HCT116 (cell line): ENCODE measurements around the gene LPIN1. TPM values are rescaled to one million over a fixed set of nuclear protein-coding genes. Genes with fewer than 3 reads are reported as not detected.
A peak's percentile ranks its signal among the peaks of the same experiment; 100 is the strongest.

ENCODE experiments used
- ATAC-seq: fragments of 200-7000 bp; cut with Tn5 transposase; 2 replicates; pipeline ENCODE4 v1.9.1; 2020; ENCODE audit warnings: mild to moderate bottlenecking, moderate library complexity
- BruUV-seq: library from RNA; stranded (reverse); fragments of 400-500 nt; replicated peaks from 2 replicates; lab custom pipeline; 2021; lab: Mats Ljungman, UMichigan
- CTCF ChIA-PET: fragments of 300-600 bp; sonication (Branson Sonifier 250); formaldehyde crosslinking; loops from one replicate; lab custom pipeline; 2021; ENCODE audit warnings: antibody characterized with exemption; lab: Charles Lee
- POLR2A ChIA-PET: fragments of 300-600, 350-600 bp; sonication (Branson Sonifier 250); formaldehyde crosslinking; loops from one replicate; lab custom pipeline; 2021; ENCODE audit warnings: antibody characterized with exemption; lab: Charles Lee
- RAD21 ChIA-PET, 2 experiments: fragments of 300-600 bp; sonication (Branson Sonifier 250); formaldehyde crosslinking; loops; one replicate each; lab custom pipeline; 2023; ENCODE audit warnings: low total read pairs in 2 of 2; ENCODE audit not compliant: uncharacterized antibody in 2 of 2, unreplicated experiment in 2 of 2, low non-redundant PET in 1 of 2; lab: Charles Lee
- DNase-seq: peaks from one replicate; pipeline ENCODE4 v3.0.0-alpha.2; 2010; ENCODE audit warnings: low read depth, low spot score
- H2AFZ ChIP-seq: fragments of 200-600 bp; shearing (Covaris generic), sonication (generic); 2 replicates; pipeline ENCODE4 v1.6.1; 2017; ENCODE audit warnings: low read depth, mixed run types, mixed read lengths, antibody characterized with exemption, low read length; ENCODE audit not compliant: poor library complexity, severe bottlenecking
- H3K27ac ChIP-seq: 2 replicates; pipeline ENCODE4 v1.5.1; 2012; ENCODE audit warnings: low read depth, low read length
- H3K27me3 ChIP-seq: fragments of 200-600 bp; sonication (generic); 2 replicates; pipeline ENCODE4 v1.6.1; 2016; ENCODE audit warnings: mixed run types, low read length, mixed read lengths; ENCODE audit not compliant: insufficient read depth
- H3K36me3 ChIP-seq, 2 experiments: fragments of 200-500 bp in 1 of 2; fragments of 200-600 bp in 1 of 2; sonication (Bioruptor generic) in 1 of 2; sonication (generic) in 1 of 2; 2 replicates each; pipeline versions ENCODE4 v1.5.1 to v1.6.1; 2014 to 2016; ENCODE audit warnings: low read length in 2 of 2, inconsistent platforms in 1 of 2, mixed read lengths in 1 of 2, mixed run types in 1 of 2; ENCODE audit not compliant: insufficient read depth in 2 of 2, control insufficient read depth in 1 of 2
- H3K4me1 ChIP-seq, 2 experiments: fragments of 200-600 bp in 1 of 2; sonication (generic) in 1 of 2; 2 replicates each; pipeline versions ENCODE4 v1.5.1 to v1.6.1; 2012 to 2017; ENCODE audit warnings: low read length in 2 of 2, inconsistent platforms in 1 of 2, mild to moderate bottlenecking in 1 of 2, mixed read lengths in 1 of 2, mixed run types in 1 of 2, moderate library complexity in 1 of 2; ENCODE audit not compliant: insufficient read depth in 2 of 2, control insufficient read depth in 1 of 2
- H3K4me2 ChIP-seq: fragments of 200-600 bp; sonication (generic); 2 replicates; pipeline ENCODE4 v1.6.1; 2017; ENCODE audit warnings: mixed run types, low read length, mixed read lengths
- H3K4me3 ChIP-seq, 2 experiments: fragments of 200-600 bp in 1 of 2; sonication (generic) in 1 of 2; replicated peaks in 1 of 2; 2 replicates each; pipeline ENCODE4 v1.5.1; 2011 to 2016; ENCODE audit warnings: low read length in 2 of 2, control low read depth in 1 of 2, low read depth in 1 of 2, mild to moderate bottlenecking in 1 of 2, mixed read lengths in 1 of 2, mixed run types in 1 of 2
- H3K79me2 ChIP-seq: fragments of 200-600 bp; sonication (generic); 2 replicates; pipeline ENCODE4 v1.6.1; 2017; ENCODE audit warnings: mild to moderate bottlenecking, mixed run types, low read length, moderate library complexity, mixed read lengths; ENCODE audit not compliant: insufficient read depth
- H3K9ac ChIP-seq: fragments of 200-600 bp; sonication (generic); 2 replicates; pipeline ENCODE4 v1.6.1; 2016; ENCODE audit warnings: low read length, mixed read lengths
- H3K9me2 ChIP-seq: fragments of 200-600 bp; sonication (generic), shearing (Covaris generic); 2 replicates; pipeline ENCODE4 v1.6.1; 2017; ENCODE audit warnings: mixed run types, mild to moderate bottlenecking, moderate library complexity; ENCODE audit not compliant: insufficient read depth
- H3K9me3 ChIP-seq, 2 experiments: fragments of 200-500 bp in 1 of 2; fragments of 200-600 bp in 1 of 2; sonication (Bioruptor generic) in 1 of 2; sonication (generic) in 1 of 2; 2 replicates each; pipeline ENCODE4 v1.6.1; 2014 to 2017; ENCODE audit warnings: low read length in 2 of 2, mixed read lengths in 2 of 2, inconsistent platforms in 1 of 2, low read depth in 1 of 2, mild to moderate bottlenecking in 1 of 2, mixed run types in 1 of 2, moderate library complexity in 1 of 2; ENCODE audit not compliant: control insufficient read depth in 1 of 2, insufficient read depth in 1 of 2
- H4K20me1 ChIP-seq: fragments of 200-600 bp; sonication (generic), shearing (Covaris generic); 2 replicates; pipeline ENCODE4 v1.6.1; 2017; ENCODE audit warnings: mixed run types, mild to moderate bottlenecking, moderate library complexity; ENCODE audit not compliant: insufficient read depth
- CBX3 ChIP-seq: IDR thresholded peaks from 2 replicates; pipeline ENCODE4 v1.6.1; 2012; ENCODE audit warnings: low read depth
- CEBPB ChIP-seq: IDR thresholded peaks from 2 replicates; pipeline ENCODE4 v1.6.1; 2012; ENCODE audit warnings: low read depth
- ELF1 ChIP-seq: IDR thresholded peaks from 2 replicates; pipeline ENCODE4 v1.6.1; 2012; ENCODE audit warnings: low read depth, borderline replicate concordance
- EZH2 ChIP-seq: fragments of 200-600 bp; sonication (generic); IDR thresholded peaks from 2 replicates; pipeline ENCODE4 v1.6.1; 2017; ENCODE audit warnings: antibody characterized with exemption, mixed run types
- SIN3A ChIP-seq: IDR thresholded peaks from 2 replicates; pipeline ENCODE4 v1.6.1; 2012; ENCODE audit warnings: low read depth
- SP1 ChIP-seq: IDR thresholded peaks from 2 replicates; pipeline ENCODE4 v1.6.1; 2012; ENCODE audit warnings: low read depth
- SRF ChIP-seq: IDR thresholded peaks from 2 replicates; pipeline ENCODE4 v1.6.1; 2012; ENCODE audit warnings: low read depth
- YY1 ChIP-seq: IDR thresholded peaks from 2 replicates; pipeline ENCODE4 v1.6.1; 2011; ENCODE audit warnings: low read length, low read depth, moderate library complexity, mild to moderate bottlenecking; ENCODE audit not compliant: insufficient replicate concordance; ENCODE audit errors: extremely low read depth
- ZBTB33 ChIP-seq: IDR thresholded peaks from 2 replicates; pipeline ENCODE4 v1.6.1; 2011; ENCODE audit warnings: mild to moderate bottlenecking, low read length, moderate library complexity; ENCODE audit not compliant: insufficient replicate concordance; ENCODE audit errors: extremely low read depth
- ZNF274 ChIP-seq: fragments of 200-500 bp; sonication (Bioruptor generic); IDR thresholded peaks from 2 replicates; pipeline ENCODE4 v1.6.1; 2014; ENCODE audit warnings: mild to moderate bottlenecking, low read depth, low read length, inconsistent platforms
- intact Hi-C: fragments of 100-400 bp; cut with micrococcal nuclease; formaldehyde crosslinking; loops from 2 replicates; pipeline ENCODE4 v1.10.0; 2022
- total RNA-seq: library from RNA; stranded (reverse); gene quantifications from one replicate; pipeline ENCODE4 v1.2.1, GENCODE V29; 2021; ENCODE audit not compliant: unreplicated experiment
- TF ChIP-seq, protein P1 (sequence below): IDR thresholded peaks from 2 replicates; pipeline ENCODE4 v1.6.1; 2012; ENCODE audit warnings: low read depth
- TF ChIP-seq, protein P2 (sequence below): IDR thresholded peaks from 2 replicates; pipeline ENCODE4 v1.6.1; 2012

The LPIN1 gene
- total RNA-seq, 1 experiment from 2014 or later: 16.7 TPM

- TF ChIP-seq ZBTB33: no peak
- no peak for TF ChIP-seq EZH2
Observed at GRCh38 chr2:11753886-11754699, 7.7 kb downstream of the LPIN1 start (continued).

DNA sequence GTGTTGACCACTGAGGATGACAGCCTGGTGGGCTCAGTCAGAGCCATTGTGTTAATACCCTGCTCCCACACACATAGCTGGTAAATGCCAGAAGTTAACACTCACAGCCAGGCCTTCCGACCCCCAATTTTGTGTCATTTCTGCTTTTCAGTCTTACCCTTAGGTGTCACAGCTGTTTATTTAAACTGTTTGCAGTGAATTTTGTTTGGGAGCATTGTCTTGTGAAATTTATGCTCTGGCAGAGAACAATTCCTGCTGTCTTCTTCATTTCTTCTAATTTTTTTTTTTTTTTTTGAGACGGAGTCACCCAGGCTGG lies 8.2 kb downstream of the LPIN1 start:
- intact Hi-C loops: no loop called here
- no peak for TF ChIP-seq CEBPB
- TF ChIP-seq SP1: no peak
- TF ChIP-seq CBX3: no peak
- no peak for TF ChIP-seq SRF
- TF ChIP-seq, protein P1, sequence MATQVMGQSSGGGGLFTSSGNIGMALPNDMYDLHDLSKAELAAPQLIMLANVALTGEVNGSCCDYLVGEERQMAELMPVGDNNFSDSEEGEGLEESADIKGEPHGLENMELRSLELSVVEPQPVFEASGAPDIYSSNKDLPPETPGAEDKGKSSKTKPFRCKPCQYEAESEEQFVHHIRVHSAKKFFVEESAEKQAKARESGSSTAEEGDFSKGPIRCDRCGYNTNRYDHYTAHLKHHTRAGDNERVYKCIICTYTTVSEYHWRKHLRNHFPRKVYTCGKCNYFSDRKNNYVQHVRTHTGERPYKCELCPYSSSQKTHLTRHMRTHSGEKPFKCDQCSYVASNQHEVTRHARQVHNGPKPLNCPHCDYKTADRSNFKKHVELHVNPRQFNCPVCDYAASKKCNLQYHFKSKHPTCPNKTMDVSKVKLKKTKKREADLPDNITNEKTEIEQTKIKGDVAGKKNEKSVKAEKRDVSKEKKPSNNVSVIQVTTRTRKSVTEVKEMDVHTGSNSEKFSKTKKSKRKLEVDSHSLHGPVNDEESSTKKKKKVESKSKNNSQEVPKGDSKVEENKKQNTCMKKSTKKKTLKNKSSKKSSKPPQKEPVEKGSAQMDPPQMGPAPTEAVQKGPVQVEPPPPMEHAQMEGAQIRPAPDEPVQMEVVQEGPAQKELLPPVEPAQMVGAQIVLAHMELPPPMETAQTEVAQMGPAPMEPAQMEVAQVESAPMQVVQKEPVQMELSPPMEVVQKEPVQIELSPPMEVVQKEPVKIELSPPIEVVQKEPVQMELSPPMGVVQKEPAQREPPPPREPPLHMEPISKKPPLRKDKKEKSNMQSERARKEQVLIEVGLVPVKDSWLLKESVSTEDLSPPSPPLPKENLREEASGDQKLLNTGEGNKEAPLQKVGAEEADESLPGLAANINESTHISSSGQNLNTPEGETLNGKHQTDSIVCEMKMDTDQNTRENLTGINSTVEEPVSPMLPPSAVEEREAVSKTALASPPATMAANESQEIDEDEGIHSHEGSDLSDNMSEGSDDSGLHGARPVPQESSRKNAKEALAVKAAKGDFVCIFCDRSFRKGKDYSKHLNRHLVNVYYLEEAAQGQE: no peak
- TF ChIP-seq YY1: no peak
- TF ChIP-seq, protein P2, sequence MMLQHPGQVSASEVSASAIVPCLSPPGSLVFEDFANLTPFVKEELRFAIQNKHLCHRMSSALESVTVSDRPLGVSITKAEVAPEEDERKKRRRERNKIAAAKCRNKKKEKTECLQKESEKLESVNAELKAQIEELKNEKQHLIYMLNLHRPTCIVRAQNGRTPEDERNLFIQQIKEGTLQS: no peak
- no peak for TF ChIP-seq SIN3A
- TF ChIP-seq ELF1: no peak
- TF ChIP-seq ZNF274: no peak
- no peak for TF ChIP-seq ZBTB33
- ATAC-seq (no peak), DNase-seq (no peak)
- Histone ChIP-seq H3K4me1 (peaks cover 32 to 40% of the 10 kb centered on the region in 2 experiments), H3K27ac (0 out of 2 replicates have a peak overlapping the region, but pooled peaks have one; percentile 21), H3K27me3 (no peaks in the 10 kb centered on the region), H3K4me3 (peak overlapping the region in 1 of 2 experiments; percentile 23; a peak in 1 of 4 replicates), H3K9me3 (no peaks in the 10 kb centered on the region), H3K79me2 (no peaks in the 10 kb centered on the region; the same call in 1 of the 2 replicates), H2AFZ (no peak overlapping the region), H4K20me1 (no peaks in the 10 kb centered on the region), H3K36me3 (no peaks in the 10 kb centered on the region), H3K9me2 (no peaks in the 10 kb centered on the region), H3K4me2 (peak overlapping the region; percentile 66), H3K9ac (no peak overlapping the region)
- RAD21 ChIA-PET: no interaction called here
- POLR2A ChIA-PET: interaction anchor here (0.6 to 1.0 kb wide), 2 partner anchors 11 to 18 kb away, joined by 3 read pairs; no protein-coding TSS in a partner anchor
- no TSS peak for BruUV-seq
- CTCF ChIA-PET: interaction anchor here (0.9 to 2.0 kb wide), 3 partner anchors 10 to 67 kb away, joined by 3 to 11 read pairs (median 5); no protein-coding TSS in a partner anchor
